H1 (cell line): ENCODE results near the gene TRA2A. TPM values are rescaled to one million over a fixed set of nuclear protein-coding genes. Genes with fewer than 3 reads are reported as not detected.

Experiments used
- CTCF ChIA-PET: fragments of 300-600 bp; sonication (Branson Sonifier 250); formaldehyde crosslinking; loops from one replicate; lab custom pipeline; 2021; ENCODE audit not compliant: partially characterized antibody; lab: Charles Lee
- POLR2A ChIA-PET: fragments of 300-600 bp; sonication (Branson Sonifier 250); formaldehyde crosslinking; loops from one replicate; lab custom pipeline; 2021; ENCODE audit warnings: inconsistent platforms; ENCODE audit not compliant: partially characterized antibody; lab: Charles Lee
- DNase-seq, 2 experiments: peaks; one replicate each; pipeline versions ENCODE4 v3.0.0 to v3.0.0-alpha.2; 2010 to 2022; ENCODE audit warnings: low spot score in 2 of 2, low read depth in 1 of 2, mixed read lengths in 1 of 2
- FAIRE-seq: peaks from 2 replicates; lab custom pipeline; 2011; peaks lifted over from hg19 to GRCh38; lab: Jason Lieb, UNC
- H2AFZ ChIP-seq: 2 replicates; pipeline ENCODE4 v1.8.1; 2012; ENCODE audit warnings: low read length, inconsistent platforms
- H2AK5ac ChIP-seq: 2 replicates; pipeline ENCODE4 v1.6.1; 2013; ENCODE audit warnings: low read depth, low read length
- H2BK120ac ChIP-seq: replicated peaks from 2 replicates; pipeline ENCODE3; 2013; ENCODE audit warnings: low read depth, low read length, inconsistent platforms
- H2BK12ac ChIP-seq: 2 replicates; pipeline ENCODE4 v1.6.1; 2013; ENCODE audit warnings: low read depth, low read length
- H2BK15ac ChIP-seq: 2 replicates; pipeline ENCODE4 v1.6.1; 2013; ENCODE audit warnings: low read length
- H2BK20ac ChIP-seq: 2 replicates; pipeline ENCODE4 v1.6.1; 2013; ENCODE audit warnings: low read length
- H2BK5ac ChIP-seq: 2 replicates; pipeline ENCODE4 v1.6.1; 2013; ENCODE audit warnings: low read depth, low read length
- H3K14ac ChIP-seq: 2 replicates; pipeline ENCODE4 v1.6.1; 2013; ENCODE audit warnings: inconsistent platforms; ENCODE audit not compliant: insufficient read length
- H3K18ac ChIP-seq: 2 replicates; pipeline ENCODE4 v1.6.1; 2013; ENCODE audit warnings: low read length; ENCODE audit errors: extremely low read depth
- H3K23ac ChIP-seq: 2 replicates; pipeline ENCODE4 v1.6.1; 2013; ENCODE audit warnings: inconsistent platforms; ENCODE audit not compliant: insufficient read length
- H3K23me2 ChIP-seq: 2 replicates; pipeline ENCODE4 v1.6.1; 2013; ENCODE audit warnings: low read depth, low read length
- H3K27ac ChIP-seq: 2 replicates; pipeline ENCODE4 v1.6.1; 2011; ENCODE audit warnings: low read depth, low read length, inconsistent platforms
- H3K27me3 ChIP-seq, 4 experiments: replicated peaks in 1 of 4; 1 replicate in 1 of 4; 2 replicates in 3 of 4; pipeline versions ENCODE4 v1.6.1 to v1.8.1; 2011 to 2013; ENCODE audit warnings: low read length in 3 of 4, mild to moderate bottlenecking in 3 of 4, inconsistent platforms in 2 of 4, mixed read lengths in 2 of 4, moderate library complexity in 1 of 4; ENCODE audit not compliant: control insufficient read depth in 3 of 4, insufficient read depth in 3 of 4; ENCODE audit errors: extremely low read depth in 1 of 4
- H3K36me3 ChIP-seq, 4 experiments: 2 replicates each; pipeline versions ENCODE4 v1.6.1 to v1.8.1; 2011 to 2013; ENCODE audit warnings: mild to moderate bottlenecking in 4 of 4, low read length in 3 of 4, moderate library complexity in 2 of 4, control low read depth in 1 of 4, inconsistent platforms in 1 of 4; ENCODE audit not compliant: insufficient read depth in 4 of 4, control insufficient read depth in 2 of 4
- H3K4ac ChIP-seq: replicated peaks from 2 replicates; pipeline ENCODE3; 2013; ENCODE audit warnings: low read length, low read depth, mixed read lengths, inconsistent platforms; ENCODE audit not compliant: insufficient read length
- H3K4me1 ChIP-seq, 4 experiments: replicated peaks in 1 of 4; 1 replicate in 1 of 4; 2 replicates in 3 of 4; pipeline versions ENCODE4 v1.6.1 to v1.8.1; 2011 to 2013; ENCODE audit warnings: low read length in 3 of 4, inconsistent platforms in 2 of 4, mixed read lengths in 1 of 4; ENCODE audit not compliant: insufficient read depth in 4 of 4, control insufficient read depth in 3 of 4
- H3K4me2 ChIP-seq, 2 experiments: 2 replicates each; pipeline versions ENCODE4 v1.6.1 to v1.8.1; 2011 to 2013; ENCODE audit warnings: low read depth in 2 of 2, low read length in 2 of 2, control low read depth in 1 of 2, inconsistent platforms in 1 of 2, mild to moderate bottlenecking in 1 of 2; ENCODE audit not compliant: insufficient read depth in 1 of 2
- H3K4me3 ChIP-seq, 4 experiments: fragments of 200-600, 300-600 bp in 1 of 4; sonication (generic), shearing (Covaris generic), sonication (Bioruptor Twin) in 1 of 4; 2 replicates each; pipeline versions ENCODE4 v1.5.1 to v1.8.1; 2011 to 2016; ENCODE audit warnings: low read length in 4 of 4, low read depth in 3 of 4, control low read depth in 2 of 4, inconsistent platforms in 2 of 4, mild to moderate bottlenecking in 2 of 4, mixed read lengths in 1 of 4, moderate library complexity in 1 of 4; ENCODE audit not compliant: insufficient read depth in 2 of 4; ENCODE audit errors: extremely low read depth in 1 of 4
- H3K56ac ChIP-seq: replicated peaks from 2 replicates; pipeline ENCODE3; 2013; ENCODE audit warnings: low read depth, mild to moderate bottlenecking, mixed read lengths, low read length, inconsistent platforms; ENCODE audit not compliant: insufficient read length
- H3K79me1 ChIP-seq: 2 replicates; pipeline ENCODE4 v1.6.1; 2013; ENCODE audit warnings: low read depth, low read length, control low read depth
- H3K79me2 ChIP-seq, 2 experiments: 2 replicates each; pipeline versions ENCODE4 v1.6.1 to v1.8.1; 2012 to 2013; ENCODE audit warnings: low read length in 2 of 2, mild to moderate bottlenecking in 2 of 2, inconsistent platforms in 1 of 2; ENCODE audit not compliant: insufficient read depth in 2 of 2, control insufficient read depth in 1 of 2
- H3K9ac ChIP-seq, 4 experiments: replicated peaks in 1 of 4; 1 replicate in 1 of 4; 2 replicates in 3 of 4; pipeline versions ENCODE4 v1.6.1 to v1.8.1; 2011 to 2013; ENCODE audit warnings: low read depth in 3 of 4, low read length in 3 of 4, control low read depth in 2 of 4, mild to moderate bottlenecking in 2 of 4, moderate library complexity in 2 of 4, inconsistent platforms in 1 of 4; ENCODE audit errors: extremely low read depth in 1 of 4
- H3K9me3 ChIP-seq, 2 experiments: 2 replicates each; pipeline versions ENCODE4 v1.6.1 to v1.8.1; 2012 to 2013; ENCODE audit warnings: mild to moderate bottlenecking in 2 of 2, moderate library complexity in 2 of 2, control low read depth in 1 of 2, inconsistent platforms in 1 of 2, low read depth in 1 of 2, low read length in 1 of 2, mixed read lengths in 1 of 2; ENCODE audit not compliant: insufficient read depth in 2 of 2
- H4K20me1 ChIP-seq, 2 experiments: replicated peaks in 1 of 2; 2 replicates each; pipeline versions ENCODE3 to v1.8.1; 2011 to 2013; ENCODE audit warnings: inconsistent platforms in 2 of 2, low read length in 2 of 2, mild to moderate bottlenecking in 1 of 2; ENCODE audit not compliant: insufficient read depth in 2 of 2, control insufficient read depth in 1 of 2
- H4K5ac ChIP-seq: 2 replicates; pipeline ENCODE4 v1.6.1; 2013; ENCODE audit warnings: low read length, low read depth, mixed read lengths, inconsistent platforms; ENCODE audit not compliant: insufficient read length
- H4K8ac ChIP-seq: 2 replicates; pipeline ENCODE4 v1.8.0; 2013; ENCODE audit warnings: mild to moderate bottlenecking, moderate library complexity, low read length, inconsistent platforms; ENCODE audit not compliant: insufficient read depth; ENCODE audit errors: extremely low read depth
- H4K91ac ChIP-seq: replicated peaks from 2 replicates; pipeline ENCODE3; 2013; ENCODE audit warnings: low read length, mixed read lengths, inconsistent platforms; ENCODE audit not compliant: insufficient read length
- WGBS, 2 experiments: shearing (Covaris generic) in 1 of 2; methylation state at CpG; one replicate each; pipeline versions ENCODE4 v1.1.6 to v1.1.7; 2013 to 2015; ENCODE audit warnings: low lambda C conversion rate in 2 of 2, mixed read lengths in 2 of 2, inconsistent platforms in 1 of 2, low coverage in 1 of 2, missing lambda C conversion rate in 1 of 2; ENCODE audit not compliant: insufficient replicate concordance in 2 of 2, insufficient coverage in 1 of 2, insufficient read length in 1 of 2; ENCODE audit errors: extremely low coverage in 1 of 2, missing lambda C conversion rate in 1 of 2; 5-methylcytosine and 5-hydroxymethylcytosine counted together
- polyA plus RNA-seq, 7 experiments: library from polyadenylated mRNA; depleted of rRNA in 3 of 7; stranded (reverse) in 5 of 7; unstranded in 2 of 7; fragments of >200 nt in 5 of 7; fragments of 200-250 nt in 2 of 7; gene quantifications; 1 replicate in 5 of 7; 2 replicates in 1 of 7; 4 replicates in 1 of 7; pipeline versions ENCODE4 v1.2.1 to v1.2.3, GENCODE V29; 2011 to 2013; ENCODE audit warnings: missing spikeins in 2 of 7, mixed read lengths in 2 of 7
- total RNA-seq: library from RNA; stranded (reverse); fragmentation: NEBNext Ultra II Directional; extraction: Animal tissue kit (Norgen Biotek cat#: 25700); gene quantifications from 2 replicates; pipeline ENCODE4 v1.2.1, GENCODE V29; 2021

Gene TRA2A
- total and polyA plus RNA-seq, 2 of the 8 experiments (the other 6 are each of a cell fraction or from before 2014, with no cell fraction given) = 116 to 125 TPM

DNA sequence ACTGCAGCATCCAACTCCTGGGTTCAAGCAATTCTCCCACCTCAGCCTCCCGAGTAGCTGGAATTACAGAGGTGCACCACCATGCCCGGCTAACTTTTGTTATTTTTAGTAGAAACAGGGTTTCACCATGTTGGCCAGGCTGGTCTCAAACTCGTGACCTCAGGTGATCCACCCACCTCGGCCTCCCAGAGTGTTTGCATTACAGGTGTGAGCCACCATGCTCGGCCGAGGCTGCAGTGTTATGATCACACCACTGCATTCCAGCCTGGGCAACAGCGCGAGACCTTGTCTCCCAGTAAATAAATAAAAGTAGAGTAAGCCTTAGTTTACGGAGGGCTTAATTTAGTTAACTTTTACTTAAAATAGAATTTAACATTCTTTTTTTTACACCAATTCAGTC lies 37.8 kb downstream of the TRA2A start:
- no peak overlapping the region for H3K9ac ChIP-seq

More for the DNA sequence above, 37.8 kb downstream of the TRA2A start:
- Histone ChIP-seq H2AK5ac (no peak overlapping the region), H3K4me3 (no peak overlapping the region), H4K20me1 (peaks cover 0 to 3% of the 10 kb centered on the region in 2 experiments), H4K8ac (no peak overlapping the region), H3K4me1 (peaks cover 0 to 3% (median 0%) of the 10 kb centered on the region in 4 experiments; a peak in 2 of 7 replicates), H3K23ac (no peak overlapping the region), H3K36me3 (no peaks in the 10 kb centered on the region), H3K4me2 (no peak overlapping the region), H2BK5ac (no peak overlapping the region), H3K9me3 (no peaks in the 10 kb centered on the region), H3K79me1 (no peaks in the 10 kb centered on the region), H3K4ac (no peak overlapping the region), H2BK120ac (no peak overlapping the region), H2BK20ac (no peak overlapping the region), H3K79me2 (no peaks in the 10 kb centered on the region), H4K91ac (no peak overlapping the region), H2BK12ac (no peak overlapping the region), H2AFZ (no peak overlapping the region), H4K5ac (no peak overlapping the region), H3K27ac (no peak overlapping the region), H3K18ac (no peak overlapping the region), H3K56ac (no peak overlapping the region), H3K23me2 (no peaks in the 10 kb centered on the region), H3K14ac (no peak overlapping the region), H2BK15ac (no peak overlapping the region), H3K27me3 (no peaks in the 10 kb centered on the region)
- POLR2A ChIA-PET = interaction anchor here (0.7 to 2.7 kb wide), 7 partner anchors 9 to 190 kb away, joined by 3 to 13 read pairs (median 5); no protein-coding TSS in a partner anchor
- no peak for FAIRE-seq
- whole genome bisulfite sequencing, 2 experiments = 91% methylated on average over 9 of the region's 9 CpGs; no CpG with 5 or more reads in 1 of the 2 experiments
- CTCF ChIA-PET = interaction anchor here (1.0 to 1.5 kb wide), 3 partner anchors 10 to 212 kb away, joined by 3 to 4 read pairs (median 4); no protein-coding TSS in a partner anchor
- no peak for DNase-seq
